Stimulated activated CD4-positive, alpha-beta T cell treated with anti-CD3 and anti-CD28 coated beads, Interleukin-12 subunit alpha, Interleukin-12 subunit beta, amount 100 ng/mL, for 4 hours (primary cell): ENCODE measurements around the gene FOXP2.
"Not testable (repeated sequence)": the region's sequence is repeated elsewhere in the genome, so short reads cannot be mapped to it uniquely, and the experiment has no call there.

Source experiments
- DNase-seq: peaks from one replicate; pipeline ENCODE4 v3.0.0-alpha.2; 2020

The FOXP2 gene

GRCh38 chr7:114598946-114599345, 184.3 kb downstream of the FOXP2 start:
- no peak for DNase-seq

- DNase-seq = no peak
Observed at GRCh38 chr7:114606100-114606499, 191.5 kb downstream of the FOXP2 start.

GRCh38 chr7:114608822-114609221, 194.2 kb downstream of the FOXP2 start:
- DNase-seq = not testable (repeated sequence)

- no peak for DNase-seq
Observed at GRCh38 chr7:114620208-114620607, 205.6 kb downstream of the FOXP2 start.

- no peak for DNase-seq
Observed at GRCh38 chr7:114622221-114622620, 207.6 kb downstream of the FOXP2 start.

GRCh38 chr7:114623146-114623545, 208.5 kb downstream of the FOXP2 start:
- no peak for DNase-seq

- no peak for DNase-seq
Observed at GRCh38 chr7:114627231-114627630, 212.6 kb downstream of the FOXP2 start.

GRCh38 chr7:114628362-114628761, 213.7 kb downstream of the FOXP2 start:
- no peak for DNase-seq

- no peak for DNase-seq
Observed at GRCh38 chr7:114629762-114630161, 215.1 kb downstream of the FOXP2 start.

- DNase-seq = no peak
Observed at GRCh38 chr7:114630201-114630990, 215.8 kb downstream of the FOXP2 start.

GRCh38 chr7:114631249-114631822, 216.7 kb downstream of the FOXP2 start:
- DNase-seq = no peak

- no peak for DNase-seq
Observed at GRCh38 chr7:114639451-114639850, 224.8 kb downstream of the FOXP2 start.

GRCh38 chr7:114644455-114644854, 229.8 kb downstream of the FOXP2 start:
- no peak for DNase-seq

- no peak for DNase-seq
Observed at GRCh38 chr7:114645451-114645850, 230.8 kb downstream of the FOXP2 start.

- no peak for DNase-seq
Observed at GRCh38 chr7:114647518-114647917, 232.9 kb downstream of the FOXP2 start.

GRCh38 chr7:114648117-114648516, 233.5 kb downstream of the FOXP2 start:
- no peak for DNase-seq

- no peak for DNase-seq
Observed at GRCh38 chr7:114648680-114649079, 234.1 kb downstream of the FOXP2 start.

- no peak for DNase-seq
Observed at GRCh38 chr7:114649689-114650088, 235.1 kb downstream of the FOXP2 start.

- DNase-seq = no peak
Observed at GRCh38 chr7:114650491-114650890, 235.9 kb downstream of the FOXP2 start.

- DNase-seq = no peak
Observed at GRCh38 chr7:114652041-114652440, 237.4 kb downstream of the FOXP2 start.

GRCh38 chr7:114653364-114654088, 238.9 kb downstream of the FOXP2 start:
- DNase-seq = no peak

- DNase-seq = no peak
Observed at GRCh38 chr7:114656466-114656865, 241.9 kb downstream of the FOXP2 start.

GRCh38 chr7:114657279-114657678, 242.7 kb downstream of the FOXP2 start:
- DNase-seq = no peak

- no peak for DNase-seq
Observed at GRCh38 chr7:114658216-114658615, 243.6 kb downstream of the FOXP2 start.
